Activated naive CD4-positive, alpha-beta T cell treated with anti-CD3 and anti-CD28 coated beads, Interleukin-2, amount 10 ng/mL, durations not matched to agents 7 days and 5 days (primary cell): ENCODE data around the gene CA10.

Source experiments
- CTCF ChIA-PET: fragments of 350-600 bp; sonication (Branson Sonifier 250); formaldehyde crosslinking; loops from one replicate; lab custom pipeline; 2021; ENCODE audit warnings: antibody characterized with exemption; lab: Charles Lee
- DNase-seq: peaks from one replicate; pipeline ENCODE4 v3.0.0-alpha.2; 2020
- H3K27ac Mint-ChIP-seq: one replicate; pipeline ENCODE4 v1.8.0; 2021; ENCODE audit warnings: mild to moderate bottlenecking, moderate library complexity, mixed read lengths
- H3K27me3 Mint-ChIP-seq: one replicate; pipeline ENCODE4 v1.8.0; 2021; ENCODE audit warnings: mild to moderate bottlenecking, mixed read lengths
- H3K36me3 Mint-ChIP-seq: one replicate; pipeline ENCODE4 v1.8.0; 2021; ENCODE audit warnings: mixed read lengths
- H3K4me1 Mint-ChIP-seq: one replicate; pipeline ENCODE4 v1.8.0; 2021; ENCODE audit warnings: mixed read lengths
- H3K4me3 Mint-ChIP-seq: one replicate; pipeline ENCODE4 v1.8.0; 2021; ENCODE audit warnings: mild to moderate bottlenecking, moderate library complexity, mixed read lengths
- H3K9me3 Mint-ChIP-seq: one replicate; pipeline ENCODE4 v1.8.0; 2021; ENCODE audit warnings: mixed read lengths

The CA10 gene

DNA sequence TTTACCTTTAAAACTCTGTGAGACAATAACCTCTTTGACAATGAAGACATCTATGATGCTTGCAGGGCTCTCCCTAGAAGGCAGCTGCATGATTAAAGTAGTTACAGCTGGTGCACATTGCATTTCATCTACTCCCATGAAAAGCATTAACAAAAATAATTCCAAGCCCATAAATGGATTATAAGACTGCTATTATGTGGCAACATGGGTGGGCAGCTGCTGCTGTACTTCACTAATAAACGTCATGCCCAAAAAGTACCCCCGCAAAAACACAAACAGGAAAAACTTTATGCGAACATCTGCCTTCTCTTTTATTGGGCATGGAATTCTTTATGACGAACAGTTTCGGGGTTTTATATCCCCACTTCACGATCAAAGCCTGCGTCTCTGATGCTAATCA lies 224.9 kb downstream of the CA10 start:
- Mint-ChIP-seq H3K4me1 (no peaks in the 10 kb centered on the region), H3K4me3 (no peak overlapping the region), H3K9me3 (peaks cover 2% of the 10 kb centered on the region), H3K27ac (no peak overlapping the region), H3K36me3 (no peaks in the 10 kb centered on the region), H3K27me3 (no peaks in the 10 kb centered on the region)
- CTCF ChIA-PET, result no interaction called here
- no peak for DNase-seq

DNA sequence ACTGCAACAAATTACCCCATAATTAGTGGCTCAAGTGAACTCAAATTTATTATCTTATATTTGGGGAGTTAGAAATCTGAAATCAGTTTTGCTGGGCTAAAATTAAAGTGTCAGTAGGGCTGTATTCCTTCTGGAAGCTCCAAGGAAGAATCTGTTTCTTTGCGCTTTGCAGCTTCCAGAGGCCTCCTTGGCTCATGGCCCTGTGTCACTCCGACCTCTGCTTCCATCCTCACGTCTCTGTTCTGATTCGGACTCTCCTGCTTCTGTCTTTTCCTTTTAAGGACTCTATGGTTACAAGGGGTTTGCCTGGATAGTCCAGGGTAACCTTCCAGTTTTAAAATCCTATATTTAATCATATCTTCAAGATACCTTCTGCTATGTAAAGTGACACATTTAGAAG lies 232.1 kb downstream of the CA10 start:
- H3K4me1 Mint-ChIP-seq, result no peaks in the 10 kb centered on the region

DNA sequence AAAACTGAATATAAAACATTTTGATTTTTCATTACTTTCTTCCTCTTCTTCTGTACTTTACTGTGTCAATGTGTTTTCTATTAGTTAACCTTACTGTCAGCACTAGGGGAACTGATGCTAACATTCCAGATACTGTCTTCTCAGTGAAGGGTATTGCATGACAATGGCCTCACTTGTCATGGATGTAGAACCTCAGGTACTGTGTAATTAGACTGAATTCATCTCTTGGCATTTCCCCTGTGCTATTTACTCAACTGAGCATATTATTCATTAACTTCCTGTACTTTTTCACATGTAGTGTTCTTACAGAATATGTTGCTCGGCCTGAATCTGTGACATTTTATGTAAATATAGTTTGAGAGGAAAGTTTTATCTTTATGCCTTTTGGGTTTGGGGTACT lies 237.0 kb downstream of the CA10 start:
- no peak for DNase-seq
- H3K9me3 Mint-ChIP-seq, result no peaks in the 10 kb centered on the region
- H3K4me3 Mint-ChIP-seq, result no peak overlapping the region
- no peaks in the 10 kb centered on the region for H3K36me3 Mint-ChIP-seq
- no peaks in the 10 kb centered on the region for H3K27me3 Mint-ChIP-seq
- no peaks in the 10 kb centered on the region for H3K4me1 Mint-ChIP-seq
- no peak overlapping the region for H3K27ac Mint-ChIP-seq
- CTCF ChIA-PET, result no interaction called here

More for the DNA sequence above, 232.1 kb downstream of the CA10 start:
- H3K4me3 Mint-ChIP-seq, result no peak overlapping the region
- H3K27ac Mint-ChIP-seq, result no peak overlapping the region
- H3K27me3 Mint-ChIP-seq, result no peaks in the 10 kb centered on the region
- H3K9me3 Mint-ChIP-seq, result peaks cover 2% of the 10 kb centered on the region
- CTCF ChIA-PET, result no interaction called here
- no peak for DNase-seq
- no peaks in the 10 kb centered on the region for H3K36me3 Mint-ChIP-seq

DNA sequence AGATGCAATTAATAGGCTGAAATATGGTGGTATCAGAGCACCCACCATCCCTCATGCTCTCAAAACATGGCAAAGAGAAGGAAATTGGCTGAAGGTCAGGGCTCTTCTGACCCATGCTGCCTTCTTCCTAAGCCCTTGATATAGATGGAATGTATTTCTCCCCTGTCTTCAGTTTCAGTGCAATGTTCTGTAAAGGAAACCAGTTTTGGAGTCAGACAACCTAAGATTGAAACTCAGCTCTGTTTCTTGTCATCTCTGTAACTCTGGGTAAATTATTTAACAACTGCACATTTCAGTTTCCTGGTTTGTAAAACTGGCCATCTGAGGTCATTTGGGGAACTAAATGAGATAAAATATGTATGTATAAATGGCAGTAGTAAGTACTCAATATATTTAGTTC lies 243.9 kb downstream of the CA10 start:
- H3K27me3 Mint-ChIP-seq, result no peaks in the 10 kb centered on the region
- no peak overlapping the region for H3K4me3 Mint-ChIP-seq
- DNase-seq, result no peak
- no peaks in the 10 kb centered on the region for H3K9me3 Mint-ChIP-seq
- no peaks in the 10 kb centered on the region for H3K36me3 Mint-ChIP-seq
- no peak overlapping the region for H3K27ac Mint-ChIP-seq
- H3K4me1 Mint-ChIP-seq, result no peaks in the 10 kb centered on the region
- CTCF ChIA-PET, result no interaction called here

DNA sequence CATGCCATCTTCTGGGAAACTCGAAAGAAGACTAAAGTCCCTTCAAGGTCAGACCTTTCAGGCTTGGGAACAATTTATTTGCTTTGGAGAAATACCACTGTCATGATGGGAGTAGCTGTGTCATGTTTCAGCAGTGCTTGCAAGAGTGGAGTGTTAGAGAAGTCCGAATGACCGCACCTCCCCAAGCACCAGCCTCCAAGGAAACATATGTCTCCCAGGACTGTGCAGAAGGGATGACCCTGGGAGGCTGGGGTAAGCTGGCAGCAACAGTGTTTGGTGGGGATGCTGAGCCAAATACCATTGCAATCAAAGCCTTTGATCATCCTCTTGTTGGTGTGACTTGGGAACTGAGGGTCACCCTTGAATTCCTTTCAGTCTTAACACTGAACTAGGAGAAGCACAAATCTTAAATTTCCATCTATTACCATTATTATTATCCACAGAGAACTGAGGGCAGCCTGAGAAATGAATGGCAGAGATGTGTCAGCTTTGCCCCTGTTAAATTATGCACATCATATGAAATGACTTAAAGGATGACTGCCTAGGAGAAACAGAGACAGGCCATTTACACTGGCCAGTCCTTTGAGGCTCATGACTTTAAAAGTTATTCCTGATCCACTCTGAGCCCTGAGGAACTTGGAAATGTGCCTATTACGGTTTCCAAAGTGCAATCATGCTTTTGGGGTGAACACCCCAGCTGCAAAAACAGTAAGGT lies 244.9 kb downstream of the CA10 start:
- no peaks in the 10 kb centered on the region for H3K4me1 Mint-ChIP-seq
- no peaks in the 10 kb centered on the region for H3K27me3 Mint-ChIP-seq
- H3K4me3 Mint-ChIP-seq, result no peak overlapping the region
- no peak overlapping the region for H3K27ac Mint-ChIP-seq
- CTCF ChIA-PET, result no interaction called here
- no peaks in the 10 kb centered on the region for H3K36me3 Mint-ChIP-seq
- no peaks in the 10 kb centered on the region for H3K9me3 Mint-ChIP-seq
- DNase-seq, result no peak

DNA sequence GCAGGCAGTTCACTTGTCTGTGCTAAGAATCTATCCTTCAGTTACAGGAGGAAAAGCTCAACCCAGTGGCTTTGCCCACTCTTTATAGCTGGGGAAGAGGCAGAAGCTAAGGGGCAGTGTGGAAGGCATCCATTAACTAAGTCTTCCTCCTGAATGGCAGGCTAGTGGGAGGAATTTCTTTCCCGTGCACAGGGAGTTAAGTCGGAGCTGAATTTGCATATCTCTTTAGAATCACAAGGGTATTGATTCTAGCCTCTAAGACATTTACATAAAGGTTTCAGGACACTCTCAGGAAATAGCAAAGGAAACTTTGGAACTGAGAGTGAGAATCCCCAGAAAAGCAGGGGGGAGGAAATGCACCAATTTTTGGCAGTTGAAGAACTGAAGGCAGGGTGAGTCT lies 245.6 kb downstream of the CA10 start:
- no peaks in the 10 kb centered on the region for H3K4me1 Mint-ChIP-seq
- no peaks in the 10 kb centered on the region for H3K9me3 Mint-ChIP-seq
- no peak overlapping the region for H3K27ac Mint-ChIP-seq
- H3K36me3 Mint-ChIP-seq, result no peaks in the 10 kb centered on the region
- DNase-seq, result no peak
- no peaks in the 10 kb centered on the region for H3K27me3 Mint-ChIP-seq
- no peak overlapping the region for H3K4me3 Mint-ChIP-seq
- CTCF ChIA-PET, result no interaction called here

DNA sequence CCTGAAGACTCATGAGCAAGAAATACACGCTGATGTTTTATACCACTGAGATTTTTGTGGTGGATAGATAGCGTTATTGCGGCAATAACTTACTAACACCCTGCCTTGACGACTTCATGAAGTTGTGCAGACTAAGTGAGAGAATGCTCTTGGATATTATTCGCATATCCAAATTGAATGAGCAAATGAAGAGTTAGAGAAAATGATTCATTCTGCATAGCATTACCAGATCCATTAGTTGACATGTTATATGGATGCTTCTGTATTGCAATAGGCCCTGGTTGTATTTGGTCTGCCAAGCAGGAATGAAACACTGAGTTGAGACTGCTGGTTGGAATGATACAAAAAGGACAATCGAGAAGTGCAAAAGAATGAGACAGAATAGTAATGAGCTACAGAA lies 247.3 kb downstream of the CA10 start:
- H3K27me3 Mint-ChIP-seq, result no peaks in the 10 kb centered on the region
- H3K4me3 Mint-ChIP-seq, result no peak overlapping the region
- no peaks in the 10 kb centered on the region for H3K36me3 Mint-ChIP-seq
- CTCF ChIA-PET, result no interaction called here
- no peak for DNase-seq
- no peak overlapping the region for H3K27ac Mint-ChIP-seq
- no peaks in the 10 kb centered on the region for H3K9me3 Mint-ChIP-seq
- no peaks in the 10 kb centered on the region for H3K4me1 Mint-ChIP-seq

DNA sequence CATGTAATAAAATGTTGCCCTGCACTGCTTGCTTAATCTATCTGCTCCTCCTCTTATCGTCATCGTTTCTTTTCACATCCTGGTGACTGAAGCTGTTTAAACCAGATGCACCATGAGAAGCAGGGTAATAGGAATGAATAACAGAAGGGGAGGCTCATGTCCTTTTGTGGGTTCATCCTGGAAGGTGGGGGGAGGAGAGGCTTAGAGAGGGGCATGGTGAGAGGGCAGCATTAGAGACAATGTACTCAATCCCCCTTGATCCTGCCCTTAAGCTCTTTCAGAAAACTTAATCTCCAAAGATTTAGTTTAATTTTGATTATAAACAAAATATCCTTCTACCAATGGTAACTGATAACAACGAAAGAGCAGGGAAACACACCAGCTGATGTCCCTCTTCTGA lies 248.5 kb downstream of the CA10 start:
- DNase-seq, result no peak
- no peaks in the 10 kb centered on the region for H3K9me3 Mint-ChIP-seq
- CTCF ChIA-PET, result no interaction called here
- H3K36me3 Mint-ChIP-seq, result no peaks in the 10 kb centered on the region
- H3K4me1 Mint-ChIP-seq, result no peaks in the 10 kb centered on the region
- no peak overlapping the region for H3K4me3 Mint-ChIP-seq
- H3K27me3 Mint-ChIP-seq, result no peaks in the 10 kb centered on the region
- no peak overlapping the region for H3K27ac Mint-ChIP-seq

DNA sequence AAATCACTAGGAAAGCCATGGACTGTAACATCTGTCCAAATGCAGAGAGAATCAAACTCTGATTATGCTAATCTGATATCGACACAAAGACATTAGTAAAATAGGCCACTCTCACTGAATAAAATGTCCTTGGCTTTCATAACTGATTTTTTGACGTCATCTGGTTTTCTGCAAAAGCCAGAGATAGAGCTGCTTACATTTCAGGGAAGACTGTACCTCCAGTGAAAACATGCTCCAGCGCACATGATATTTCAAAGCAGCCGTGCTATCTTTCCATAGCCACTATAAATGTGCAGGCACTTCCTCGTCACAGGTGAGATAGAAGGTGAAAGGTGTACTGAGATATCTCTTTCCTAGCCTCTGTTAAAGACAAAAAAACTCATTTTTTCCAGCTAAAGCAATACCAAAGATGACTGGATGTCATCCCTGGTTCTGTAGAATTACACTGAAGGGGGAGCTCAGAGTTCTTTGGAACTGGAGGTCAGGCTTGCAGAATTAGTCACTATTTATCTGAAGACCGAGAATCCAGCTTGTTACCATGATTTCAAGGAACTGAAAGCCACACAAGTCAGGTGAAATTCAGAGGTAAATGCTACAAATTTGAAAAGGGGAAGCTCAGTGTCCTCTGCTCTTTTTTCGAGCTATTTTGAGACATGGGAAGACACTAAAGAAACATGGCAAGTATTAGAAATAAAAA lies 249.5 kb downstream of the CA10 start:
- Mint-ChIP-seq H3K4me1 (no peaks in the 10 kb centered on the region), H3K27me3 (no peaks in the 10 kb centered on the region), H3K27ac (no peak overlapping the region), H3K4me3 (no peak overlapping the region), H3K9me3 (no peaks in the 10 kb centered on the region), H3K36me3 (no peaks in the 10 kb centered on the region)
- CTCF ChIA-PET, result no interaction called here
- no peak for DNase-seq

DNA sequence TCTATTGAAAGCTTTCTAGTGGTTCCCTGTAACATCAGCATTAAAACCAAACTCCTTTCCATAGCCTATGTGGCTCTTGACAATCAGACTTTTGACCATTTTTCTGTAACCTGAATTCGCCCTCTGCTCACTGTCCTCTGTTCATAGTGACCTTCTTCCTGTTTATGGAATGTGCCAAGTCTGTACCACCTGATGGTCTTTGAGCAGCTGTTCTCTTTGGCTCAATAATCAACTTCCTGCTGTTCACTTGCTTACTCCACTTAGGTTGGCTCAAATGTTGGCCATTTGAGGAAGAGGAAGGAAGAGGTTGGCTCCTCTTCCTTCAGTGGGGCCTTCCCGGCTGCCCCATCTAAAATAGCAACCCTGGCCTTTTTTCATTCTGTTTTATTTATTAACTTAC lies 251.5 kb downstream of the CA10 start:
- CTCF ChIA-PET, result no interaction called here

DNA sequence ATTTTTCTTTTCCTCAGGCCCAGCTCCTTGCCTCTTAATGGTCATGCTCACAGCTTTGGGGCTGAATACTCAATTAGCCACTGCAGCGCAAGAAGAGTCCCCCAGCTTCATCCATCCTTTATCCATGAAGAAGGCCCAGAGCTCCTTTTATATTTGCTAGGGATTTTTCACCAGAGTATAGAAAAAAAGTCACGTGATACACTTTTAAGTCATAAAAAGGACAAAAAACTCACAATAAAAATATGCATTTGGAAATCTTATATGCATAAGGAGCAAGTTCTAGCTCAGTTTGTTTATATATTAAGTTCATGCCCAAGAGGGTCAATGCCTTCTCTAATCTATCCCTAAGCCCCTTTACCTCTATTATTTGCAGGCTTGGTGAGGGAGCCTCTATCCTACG lies 254.1 kb downstream of the CA10 start:
- Mint-ChIP-seq H3K4me3 (no peak overlapping the region), H3K27me3 (no peaks in the 10 kb centered on the region), H3K27ac (no peak overlapping the region), H3K9me3 (no peaks in the 10 kb centered on the region), H3K36me3 (no peaks in the 10 kb centered on the region), H3K4me1 (no peaks in the 10 kb centered on the region)
- CTCF ChIA-PET, result no interaction called here
- no peak for DNase-seq

More for the DNA sequence above, 251.5 kb downstream of the CA10 start:
- no peak for DNase-seq
- no peaks in the 10 kb centered on the region for H3K4me1 Mint-ChIP-seq
- no peaks in the 10 kb centered on the region for H3K36me3 Mint-ChIP-seq
- H3K9me3 Mint-ChIP-seq, result no peaks in the 10 kb centered on the region
- no peaks in the 10 kb centered on the region for H3K27me3 Mint-ChIP-seq
- no peak overlapping the region for H3K27ac Mint-ChIP-seq
- no peak overlapping the region for H3K4me3 Mint-ChIP-seq

DNA sequence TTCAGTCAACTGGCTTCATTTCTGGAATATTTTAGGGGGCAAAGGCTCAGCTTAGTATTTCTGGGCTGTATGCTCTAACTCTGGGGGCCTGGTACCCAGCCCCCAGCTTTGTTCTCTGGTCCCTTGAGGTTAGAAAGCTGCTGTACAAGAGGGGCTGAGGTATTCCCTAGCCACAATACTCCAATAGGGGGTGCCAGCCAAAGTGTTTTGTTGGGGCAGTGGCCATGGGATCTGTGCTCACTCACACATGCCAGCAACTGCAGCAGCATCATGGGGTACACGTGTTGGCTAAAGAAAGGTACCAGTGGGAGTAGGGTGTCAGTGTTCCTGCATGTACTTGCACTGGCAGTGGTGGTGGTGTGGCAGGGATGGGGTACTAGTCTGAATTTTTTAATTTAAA lies 257.3 kb downstream of the CA10 start:
- no peak overlapping the region for H3K27ac Mint-ChIP-seq
- H3K36me3 Mint-ChIP-seq, result no peaks in the 10 kb centered on the region
- H3K4me1 Mint-ChIP-seq, result no peaks in the 10 kb centered on the region
- no peak for DNase-seq
- no peaks in the 10 kb centered on the region for H3K27me3 Mint-ChIP-seq
- no peak overlapping the region for H3K4me3 Mint-ChIP-seq
- CTCF ChIA-PET, result no interaction called here
- no peaks in the 10 kb centered on the region for H3K9me3 Mint-ChIP-seq

DNA sequence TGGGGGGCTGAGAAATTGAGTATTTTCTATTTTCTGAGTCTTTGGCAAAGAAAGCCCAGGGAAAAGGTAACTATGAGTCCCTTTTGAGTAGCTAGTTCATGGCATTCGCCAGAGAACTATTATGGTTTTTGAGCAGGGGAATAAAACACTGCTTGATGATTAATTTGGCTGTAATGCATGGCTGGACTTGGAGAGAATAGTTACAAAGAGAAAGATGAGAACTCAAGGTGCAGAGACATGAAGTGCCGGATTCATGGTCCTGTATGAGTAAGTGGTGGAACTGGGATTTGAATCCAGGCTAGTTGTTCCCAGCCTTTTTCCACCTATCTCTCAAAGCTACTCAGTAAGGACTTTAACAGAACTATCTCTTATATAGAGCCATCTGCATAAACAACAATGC lies 266.6 kb downstream of the CA10 start:
- H3K4me1 Mint-ChIP-seq, result no peaks in the 10 kb centered on the region

DNA sequence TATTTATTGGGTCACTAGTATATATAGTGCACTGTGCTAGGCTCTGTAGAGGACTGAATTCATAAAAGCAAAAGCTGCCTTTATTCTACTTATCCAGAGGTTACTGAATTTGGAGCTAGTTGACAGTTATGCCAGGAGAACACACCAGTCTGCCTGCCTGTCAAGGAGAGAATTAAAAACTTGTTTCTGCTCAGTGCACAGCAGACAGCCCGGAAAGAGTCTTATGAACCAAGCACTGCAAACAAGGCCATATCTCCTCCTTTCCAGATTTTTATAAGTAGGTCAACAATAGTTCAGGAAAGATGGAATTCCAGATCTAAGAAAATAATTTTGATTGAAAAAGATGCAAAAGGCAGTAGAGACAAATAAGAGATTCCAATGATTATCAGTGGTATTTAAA lies 267.8 kb downstream of the CA10 start:
- Mint-ChIP-seq H3K36me3 (no peaks in the 10 kb centered on the region), H3K4me1 (no peaks in the 10 kb centered on the region), H3K9me3 (no peaks in the 10 kb centered on the region), H3K27me3 (no peaks in the 10 kb centered on the region), H3K4me3 (no peak overlapping the region), H3K27ac (no peak overlapping the region)
- CTCF ChIA-PET, result no interaction called here
- DNase-seq, result no peak

More for the DNA sequence above, 266.6 kb downstream of the CA10 start:
- Mint-ChIP-seq H3K4me3 (no peak overlapping the region), H3K27ac (no peak overlapping the region), H3K36me3 (no peaks in the 10 kb centered on the region), H3K9me3 (no peaks in the 10 kb centered on the region), H3K27me3 (no peaks in the 10 kb centered on the region)
- CTCF ChIA-PET, result no interaction called here
- DNase-seq, result no peak

DNA sequence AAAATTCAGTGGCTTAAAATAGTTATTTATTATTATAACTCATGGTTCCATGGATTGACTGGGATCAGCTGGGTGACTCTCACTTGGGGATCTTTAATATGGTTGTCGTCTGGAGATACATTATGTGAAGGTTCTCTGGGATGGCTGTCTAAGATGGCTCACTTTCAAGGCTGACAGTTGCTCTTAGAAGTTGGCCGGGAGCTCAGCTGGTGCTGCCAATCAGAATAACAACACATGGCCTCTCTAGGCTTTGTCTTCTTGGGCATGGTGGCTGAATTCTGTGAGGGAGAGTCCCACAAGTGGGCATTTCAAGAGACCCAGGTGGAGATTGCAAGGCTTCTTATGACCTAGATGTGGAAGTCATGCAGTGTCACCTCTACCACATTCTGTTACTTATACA lies 269.7 kb downstream of the CA10 start:
- CTCF ChIA-PET, result no interaction called here
- Mint-ChIP-seq H3K27me3 (no peaks in the 10 kb centered on the region), H3K27ac (no peak overlapping the region), H3K4me1 (no peaks in the 10 kb centered on the region), H3K36me3 (no peaks in the 10 kb centered on the region), H3K4me3 (no peak overlapping the region), H3K9me3 (no peaks in the 10 kb centered on the region)
- no peak for DNase-seq
